CD4-positive, alpha-beta T cell treated with Interleukin-4 for 1 hour (primary cell): Measurements from ENCODE around the gene MGAT1.
"Not testable (repeated sequence)": the region's sequence is repeated elsewhere in the genome, so short reads cannot be mapped to it uniquely, and the experiment has no call there.

Source experiments
- DNase-seq, 2 donors: peaks; one replicate each; pipeline ENCODE4 v3.0.0-alpha.2; 2020 to 2022

MGAT1 gene

DNA sequence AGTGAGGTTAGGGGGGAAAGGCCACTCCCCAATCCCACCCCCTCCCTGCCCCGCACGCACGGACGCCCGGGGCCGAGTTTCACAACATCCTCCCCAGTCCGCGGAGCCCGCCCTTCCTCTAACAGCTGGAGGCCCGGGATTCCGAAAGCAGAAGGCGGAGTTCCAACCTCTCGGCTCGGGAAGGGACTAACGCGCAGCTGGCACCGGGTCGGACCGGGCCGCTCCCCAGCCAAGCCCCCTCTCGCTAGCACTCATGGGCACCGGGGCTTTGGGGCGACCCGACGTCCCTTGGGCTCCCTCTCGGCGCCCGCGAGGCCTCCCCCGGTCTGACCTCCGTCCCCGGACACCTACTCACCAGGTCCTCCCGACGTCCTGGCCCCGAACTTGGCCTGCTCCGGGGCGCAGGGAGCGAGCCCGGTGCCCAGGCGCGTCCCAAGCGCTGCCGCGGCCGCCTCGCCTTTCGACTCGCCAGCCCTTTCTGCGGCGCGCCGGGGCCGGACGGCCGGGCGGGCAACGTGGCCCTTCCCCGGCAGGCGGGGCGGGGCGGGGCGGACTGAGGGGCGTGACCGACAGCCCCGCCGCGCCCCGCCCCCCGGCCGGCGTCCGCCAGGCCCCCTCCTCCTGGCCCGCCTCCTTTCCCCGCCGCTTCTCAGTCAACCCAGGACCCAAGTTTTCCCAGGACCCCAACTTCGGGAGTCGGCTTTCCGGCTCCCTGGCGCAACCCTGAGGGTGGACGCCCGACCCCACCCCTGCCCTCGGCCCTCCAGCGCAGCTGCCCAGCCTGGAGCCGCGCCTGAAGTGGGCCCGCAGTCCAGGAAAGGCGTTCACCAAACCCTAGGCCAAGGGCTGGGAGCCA, at the start of gene MGAT1:
MGAT1 (minus strand) TSS at position 482 of the 856 bp plus-strand sequence. CDS start 9,835 bp downstream, outside the sequence.
- DNase-seq: peak; percentile 66 to 71

DNA sequence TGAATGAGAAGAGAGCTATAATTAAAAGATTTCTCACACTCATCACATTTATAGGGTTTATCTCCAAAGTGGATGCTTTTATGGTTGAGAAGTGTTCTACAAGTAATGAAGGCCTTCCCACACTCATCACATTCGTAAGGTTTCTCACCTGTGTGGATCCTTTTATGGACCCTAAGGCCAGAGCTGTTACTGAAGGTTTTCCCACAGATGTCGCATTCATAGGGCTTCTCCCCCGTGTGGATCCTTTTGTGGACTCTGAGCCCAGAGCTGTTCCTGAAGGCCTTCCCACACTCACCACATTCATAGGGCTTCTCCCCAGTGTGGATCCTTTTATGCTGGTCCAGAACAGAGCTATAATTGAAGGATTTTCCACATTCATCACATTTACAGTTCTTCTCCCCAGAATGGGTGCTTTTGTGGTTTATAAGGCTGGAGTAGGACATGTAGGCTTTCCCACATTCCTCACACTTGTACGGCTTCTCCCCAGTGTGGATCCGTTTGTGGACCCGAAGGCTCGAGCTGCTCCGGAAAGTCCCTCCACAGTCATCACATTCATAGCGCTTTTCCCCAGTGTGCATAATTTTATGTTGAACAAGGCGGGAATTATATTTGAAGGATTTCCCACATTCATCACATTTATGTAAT, 48.0 kb upstream of the MGAT1 start:
- no peak for DNase-seq

DNA sequence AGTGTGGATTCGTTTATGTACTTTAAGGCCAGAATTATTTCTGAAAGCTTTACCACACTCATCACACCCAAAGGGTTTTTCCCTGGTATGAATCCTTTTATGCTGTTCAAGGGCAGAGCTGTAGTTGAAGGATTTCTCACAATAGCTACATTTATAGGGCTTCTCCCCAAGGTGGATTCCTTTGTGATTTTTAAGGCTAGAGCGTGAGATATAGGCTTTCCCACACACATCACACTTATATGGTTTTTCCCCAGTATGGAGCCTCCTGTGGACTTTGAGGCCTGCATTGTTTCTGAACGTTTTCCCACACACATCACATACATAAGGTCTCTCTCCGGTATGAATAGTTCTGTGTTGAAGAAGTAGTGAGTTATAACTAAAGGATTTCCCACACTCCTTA, 47.2 kb upstream of the MGAT1 start:
- no peak for DNase-seq

DNA sequence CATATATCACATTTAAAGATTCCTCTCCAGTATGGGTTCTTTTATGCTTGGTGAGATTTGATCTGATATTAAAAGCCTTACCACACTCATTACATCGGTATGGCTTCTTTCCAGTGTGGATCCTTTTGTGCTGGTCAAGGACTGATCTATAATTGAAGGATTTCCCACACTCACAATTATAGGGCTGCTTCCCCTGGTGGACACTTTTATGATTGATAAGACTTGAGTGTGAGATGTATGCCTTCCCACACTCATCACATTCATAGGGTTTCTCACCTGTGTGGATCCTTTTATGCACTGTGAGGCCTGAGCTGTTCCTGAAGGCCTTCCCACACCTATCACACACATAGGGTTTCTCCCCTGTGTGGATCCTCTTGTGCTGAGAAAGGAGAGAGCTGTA, 46.3 kb upstream of the MGAT1 start:
- no peak for DNase-seq

DNA sequence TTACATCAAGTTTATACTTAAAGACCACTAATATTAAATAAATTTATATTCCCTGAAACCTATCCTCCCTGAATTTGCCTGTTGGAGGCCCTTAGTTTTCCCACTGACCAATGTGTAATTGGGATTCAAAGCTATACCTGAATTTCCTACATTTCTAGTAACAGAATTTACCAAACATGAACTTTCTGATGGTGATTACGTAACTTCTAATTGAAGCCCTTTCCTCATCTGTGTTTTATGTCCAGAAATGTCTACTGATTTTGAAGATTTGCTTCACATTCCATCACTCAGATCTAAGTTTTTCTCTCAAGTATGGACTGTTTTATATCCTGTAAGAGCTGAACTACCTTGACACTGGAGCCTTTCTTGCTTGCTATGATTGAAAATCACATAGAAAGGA, 45.7 kb upstream of the MGAT1 start:
- no peak for DNase-seq

DNA sequence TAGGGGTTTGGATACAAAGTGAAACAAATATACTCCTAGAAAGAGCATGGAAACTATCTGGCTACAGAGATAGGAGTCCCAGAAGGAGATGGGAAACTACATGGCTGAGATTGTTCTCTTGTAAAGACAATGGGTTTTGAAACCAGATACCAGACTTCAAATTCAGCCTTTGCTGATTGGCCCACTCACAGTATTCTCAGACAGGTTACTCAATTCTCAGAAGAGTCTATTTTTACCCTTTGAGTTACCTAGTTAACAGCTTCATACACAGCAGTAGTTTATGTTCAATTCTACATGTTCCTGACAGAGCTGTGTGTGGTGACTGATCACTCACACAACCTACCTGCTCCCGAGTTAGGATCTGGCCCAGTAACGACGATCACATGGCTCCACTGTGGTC, 44.4 kb upstream of the MGAT1 start:
- DNase-seq: no peak

DNA sequence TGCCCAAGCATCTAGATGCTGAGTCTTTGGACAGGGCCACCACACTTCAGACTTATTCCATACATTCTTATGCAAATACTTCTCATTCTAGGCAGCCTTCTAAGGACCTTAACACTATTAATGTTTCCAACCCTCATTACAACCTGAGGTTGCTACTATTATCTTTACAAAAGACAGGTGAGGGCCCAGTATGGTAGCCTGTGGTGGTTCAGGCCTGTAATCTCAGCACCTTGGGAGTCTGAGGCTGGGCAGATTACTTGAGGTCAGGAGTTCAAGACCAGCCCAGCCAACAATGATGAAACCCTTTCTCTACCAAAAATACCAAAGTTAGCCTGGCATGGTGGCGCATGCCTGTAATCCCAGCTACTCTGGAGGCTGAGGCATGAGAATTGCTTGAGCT, 42.3 kb upstream of the MGAT1 start:
- DNase-seq: no peak

DNA sequence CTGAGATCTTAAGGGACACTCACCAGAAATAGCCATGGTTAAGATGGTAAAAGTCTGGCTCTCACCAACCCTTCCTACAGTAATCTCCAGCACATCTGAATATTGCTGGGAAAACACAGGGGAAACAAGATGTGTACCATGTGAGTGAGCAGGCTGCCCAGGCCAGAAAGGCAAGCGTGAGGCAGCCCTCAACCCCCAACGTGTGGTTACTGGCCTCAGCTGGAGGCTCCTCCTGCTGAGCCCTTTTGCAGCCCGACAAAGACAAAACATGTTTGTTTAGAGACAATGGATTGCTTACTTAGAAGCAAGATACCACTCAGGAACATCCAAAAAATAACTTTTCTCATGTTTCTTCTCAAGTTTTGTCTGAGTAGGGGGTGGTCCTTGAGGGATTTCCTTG, 41.8 kb upstream of the MGAT1 start:
- DNase-seq: no peak

DNA sequence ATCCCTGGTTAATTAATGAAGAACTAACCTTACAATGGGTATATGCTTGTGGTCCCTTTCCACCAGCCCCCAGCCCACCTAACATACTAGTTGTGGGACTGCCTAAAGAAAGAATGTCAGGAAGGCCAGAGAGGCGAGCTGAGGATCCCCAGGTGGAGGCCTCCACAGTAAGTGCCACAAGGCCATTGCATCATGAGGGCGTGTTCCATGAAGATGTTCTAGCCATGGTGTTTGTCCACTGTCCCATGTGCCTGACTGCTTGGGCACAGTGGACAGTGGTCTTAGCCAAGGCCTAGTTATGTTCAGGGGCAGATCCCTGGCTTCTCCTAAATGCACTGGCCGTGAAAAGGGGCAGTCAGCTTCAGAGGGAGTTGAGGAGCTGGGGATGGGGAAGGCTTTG, 37.3 kb upstream of the MGAT1 start:
- DNase-seq: no peak

DNA sequence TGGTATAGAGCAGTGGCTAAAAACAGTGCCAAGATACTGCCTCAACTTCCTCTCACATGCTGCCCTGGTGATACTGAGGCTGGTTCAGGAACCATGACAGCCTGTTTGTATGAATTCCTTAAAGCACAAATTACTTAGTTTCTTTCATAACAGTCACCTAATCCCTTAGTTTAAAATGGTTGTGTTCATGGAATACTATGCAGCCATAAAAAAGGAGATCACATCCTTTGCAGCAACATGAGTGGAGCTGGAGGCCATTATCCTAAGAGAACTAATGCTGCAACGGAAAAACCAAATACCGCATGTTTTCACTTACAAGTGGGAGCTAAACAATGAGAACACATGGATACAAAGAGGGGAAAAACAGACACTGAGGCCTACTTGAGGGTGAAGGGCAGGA, 36.6 kb upstream of the MGAT1 start:
- no peak for DNase-seq

DNA sequence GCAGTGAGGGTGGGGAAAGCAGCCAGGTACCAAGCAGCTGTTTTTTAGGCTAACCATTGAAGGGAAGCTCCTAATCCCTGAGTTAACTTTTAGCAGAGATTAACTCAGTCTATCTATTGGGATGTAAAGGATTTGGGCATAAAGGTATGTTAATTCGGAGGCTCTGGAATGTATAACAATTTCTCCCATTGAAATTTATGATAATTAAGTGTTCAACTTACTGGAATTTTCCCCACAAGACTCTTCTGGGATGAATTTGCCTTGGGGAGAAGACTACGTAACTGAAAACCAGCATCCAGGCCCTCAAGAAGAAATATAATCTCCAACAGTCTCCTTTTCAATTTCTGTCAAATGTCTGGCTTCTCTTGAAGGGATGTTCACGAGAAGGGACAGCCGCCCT, 34.9 kb upstream of the MGAT1 start:
- DNase-seq: no peak

DNA sequence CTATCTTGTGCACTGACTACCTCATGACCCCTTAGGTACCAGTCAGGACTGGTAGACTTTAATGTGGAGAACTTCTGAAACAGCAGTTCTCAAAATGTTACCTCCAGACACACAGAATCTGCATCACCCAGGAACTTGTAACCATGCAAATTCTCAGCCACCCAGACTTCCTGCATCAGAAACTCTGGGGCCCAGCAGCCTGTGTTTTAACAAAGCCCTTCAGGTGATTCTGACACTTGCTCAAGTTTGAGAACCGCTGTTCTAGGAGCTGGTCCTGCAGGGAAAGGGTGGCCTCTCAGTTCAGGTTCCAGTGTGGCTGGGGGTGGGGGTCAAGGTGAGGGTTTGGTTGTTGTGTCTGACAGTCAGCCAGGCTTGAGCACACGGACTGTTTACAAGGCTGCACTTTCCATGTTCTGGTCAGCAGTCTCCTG, 30.0 kb upstream of the MGAT1 start:
- DNase-seq: peak; percentile 42 to 49

DNA sequence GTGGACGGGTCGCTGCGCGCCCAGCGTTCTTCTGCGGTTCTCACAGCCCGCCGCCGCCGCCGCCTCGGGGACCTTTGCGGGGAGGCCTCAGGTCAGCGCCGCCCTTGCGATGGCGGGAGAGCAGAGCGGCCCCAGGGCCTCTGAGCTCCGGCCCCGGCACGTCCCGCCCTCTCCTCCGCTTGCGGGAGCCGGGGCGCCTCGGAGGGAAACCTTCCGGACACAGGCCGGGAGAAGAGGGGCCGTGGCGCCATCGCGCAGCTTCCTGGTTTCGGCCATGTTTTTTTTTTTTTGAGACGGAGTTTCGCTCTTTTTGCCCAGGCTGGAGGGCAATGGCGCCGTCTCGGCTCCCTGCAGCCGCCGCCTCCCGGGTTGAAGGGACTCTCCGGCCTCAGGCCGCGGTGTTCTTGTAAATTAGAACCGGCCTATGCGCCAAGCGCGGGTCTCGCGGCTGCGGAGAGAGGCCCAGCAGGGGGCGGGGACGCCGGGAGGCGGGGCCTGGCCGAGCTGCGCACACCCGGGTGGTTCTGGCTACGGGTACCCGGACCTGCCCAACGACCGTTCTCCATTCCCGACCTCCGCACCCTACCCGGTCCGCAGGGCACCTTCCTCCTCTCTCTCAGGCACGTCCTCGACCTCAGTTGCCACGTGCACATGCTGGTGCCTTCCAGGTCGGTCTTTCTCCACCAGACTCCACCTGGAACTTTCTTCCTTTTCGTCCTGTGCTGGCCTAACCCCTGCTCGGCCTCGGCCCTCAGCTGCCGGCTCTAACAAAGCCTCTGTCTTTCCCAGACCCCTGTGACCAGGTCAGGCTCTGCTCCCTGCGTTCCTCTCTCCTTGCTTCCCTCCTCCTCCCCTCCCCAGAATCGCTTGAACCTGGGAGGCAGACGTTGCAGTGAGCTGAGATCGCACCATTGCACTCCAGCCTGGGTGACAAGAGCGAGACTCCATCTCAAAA, 28.8 kb upstream of the MGAT1 start:
- DNase-seq: peak; percentile 78 to 82

DNA sequence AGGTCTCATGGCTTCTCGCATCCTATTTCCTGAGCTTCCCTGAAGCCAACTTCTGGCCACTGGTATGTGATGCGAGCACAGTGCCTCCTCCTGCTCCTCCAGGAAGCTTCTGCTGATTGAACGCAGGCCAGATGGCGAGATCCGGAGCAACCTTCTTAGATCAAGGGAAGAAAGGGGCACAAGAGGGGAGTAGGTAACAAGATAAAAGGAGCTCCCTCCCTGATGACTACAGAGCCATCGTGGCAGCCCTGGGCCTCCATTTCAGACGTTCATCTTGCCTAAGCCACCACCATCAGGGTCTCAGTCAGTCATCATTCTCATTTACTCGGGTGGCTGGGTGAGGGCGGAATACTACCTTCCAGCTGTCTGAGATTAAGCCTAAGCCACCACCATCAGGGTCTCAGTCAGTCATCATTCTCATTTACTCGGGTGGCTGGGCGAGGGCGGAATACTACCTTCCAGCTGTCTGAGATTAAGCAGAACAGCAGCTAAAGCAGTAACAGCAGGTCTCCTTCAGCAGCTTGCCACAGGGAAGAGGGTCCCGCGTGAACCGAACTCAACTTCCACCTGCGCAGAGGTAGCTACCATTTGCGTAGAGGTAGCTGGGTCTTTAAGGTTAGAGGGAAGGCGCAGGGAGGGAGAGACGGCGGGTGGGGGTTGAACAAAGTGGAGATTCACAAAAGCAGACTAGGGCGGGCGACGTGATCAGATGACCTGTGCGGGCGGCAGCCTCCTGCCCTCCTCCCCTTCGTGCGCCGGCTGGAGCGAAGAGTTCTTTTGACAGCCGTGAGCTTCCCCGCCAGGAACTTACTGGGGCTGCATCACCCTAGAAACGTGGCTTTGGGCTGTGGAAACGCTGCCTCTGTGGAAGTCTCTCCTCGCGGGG, 27.9 kb upstream of the MGAT1 start:
- peak; percentile 80 to 82 for DNase-seq

DNA sequence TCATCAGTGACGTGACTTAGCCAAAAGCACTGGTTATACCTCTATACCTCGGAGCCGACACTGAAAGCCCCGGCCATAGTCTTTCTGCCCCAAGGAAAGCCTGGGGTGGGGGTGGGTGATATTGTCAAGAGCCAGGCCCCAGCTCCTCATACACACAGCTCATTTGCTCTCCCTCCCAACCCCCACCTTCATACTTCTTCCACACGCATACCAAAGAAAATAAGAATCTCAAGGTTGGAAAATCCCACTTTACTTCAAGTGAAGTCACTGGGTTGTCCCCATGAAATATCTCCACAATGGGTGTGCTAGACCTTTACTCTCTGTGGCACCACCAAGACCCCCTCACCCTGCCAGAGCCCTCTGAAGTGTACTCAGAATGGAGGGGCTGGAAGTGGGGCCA, 27.1 kb upstream of the MGAT1 start:
- DNase-seq: no peak

DNA sequence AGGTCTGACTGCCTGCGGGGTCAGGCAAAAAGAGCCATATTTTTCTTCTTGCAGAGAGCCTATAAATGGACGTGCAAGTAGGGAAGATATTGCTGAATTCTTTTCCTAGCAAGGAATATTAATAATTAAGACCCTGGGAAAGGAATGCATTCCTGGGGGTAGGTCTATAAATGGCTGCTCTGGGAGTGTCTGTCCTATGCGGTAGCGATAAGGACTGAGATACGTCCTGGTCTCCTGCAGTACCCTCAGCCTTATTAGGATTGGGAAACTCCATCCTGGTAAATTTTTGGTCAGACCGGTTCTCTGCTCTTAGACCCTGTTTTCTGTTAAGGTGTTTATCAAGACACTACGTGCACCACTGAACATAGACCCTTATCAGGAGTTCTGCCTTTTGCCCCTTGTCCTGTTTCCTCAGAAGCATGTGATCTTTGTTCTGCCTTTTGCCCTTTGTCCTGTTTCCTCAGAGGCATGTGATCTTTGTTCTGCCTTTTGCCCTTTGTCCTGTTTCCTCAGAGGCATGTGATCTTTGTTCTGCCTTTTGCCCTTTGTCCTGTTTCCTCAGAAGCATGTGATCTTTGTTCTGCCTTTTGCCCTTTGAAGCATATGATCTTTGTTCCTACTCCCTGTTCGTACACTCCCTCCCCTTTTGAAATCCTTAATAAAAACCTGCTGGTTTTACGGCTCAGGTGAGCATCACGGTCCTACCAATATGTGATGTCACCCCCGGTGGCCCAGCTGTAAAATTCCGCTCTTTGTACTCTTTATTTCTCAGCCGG, 26.3 kb upstream of the MGAT1 start:
- DNase-seq: peak in 1 of 2 donors; percentile 54

DNA sequence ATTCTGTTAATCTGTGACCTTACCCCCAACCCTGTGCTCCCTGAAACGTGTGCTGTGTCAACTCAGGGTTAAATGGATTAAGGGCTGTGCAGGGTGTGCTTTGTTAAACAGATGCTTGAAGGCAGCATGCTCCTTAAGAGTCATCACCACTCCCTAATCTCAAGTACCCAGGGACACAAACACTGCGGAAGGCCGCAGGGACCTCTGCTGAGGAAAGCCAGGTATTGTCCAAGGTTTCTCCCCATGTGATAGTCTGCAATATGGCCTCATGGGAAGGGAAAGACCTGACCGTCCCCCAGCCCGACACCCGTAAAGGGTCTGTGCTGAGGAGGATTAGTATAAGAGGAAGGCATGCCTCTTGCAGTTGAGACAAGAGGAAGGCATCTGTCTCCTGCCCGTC, 24.8 kb upstream of the MGAT1 start:
- DNase-seq: not testable (repeated sequence)

DNA sequence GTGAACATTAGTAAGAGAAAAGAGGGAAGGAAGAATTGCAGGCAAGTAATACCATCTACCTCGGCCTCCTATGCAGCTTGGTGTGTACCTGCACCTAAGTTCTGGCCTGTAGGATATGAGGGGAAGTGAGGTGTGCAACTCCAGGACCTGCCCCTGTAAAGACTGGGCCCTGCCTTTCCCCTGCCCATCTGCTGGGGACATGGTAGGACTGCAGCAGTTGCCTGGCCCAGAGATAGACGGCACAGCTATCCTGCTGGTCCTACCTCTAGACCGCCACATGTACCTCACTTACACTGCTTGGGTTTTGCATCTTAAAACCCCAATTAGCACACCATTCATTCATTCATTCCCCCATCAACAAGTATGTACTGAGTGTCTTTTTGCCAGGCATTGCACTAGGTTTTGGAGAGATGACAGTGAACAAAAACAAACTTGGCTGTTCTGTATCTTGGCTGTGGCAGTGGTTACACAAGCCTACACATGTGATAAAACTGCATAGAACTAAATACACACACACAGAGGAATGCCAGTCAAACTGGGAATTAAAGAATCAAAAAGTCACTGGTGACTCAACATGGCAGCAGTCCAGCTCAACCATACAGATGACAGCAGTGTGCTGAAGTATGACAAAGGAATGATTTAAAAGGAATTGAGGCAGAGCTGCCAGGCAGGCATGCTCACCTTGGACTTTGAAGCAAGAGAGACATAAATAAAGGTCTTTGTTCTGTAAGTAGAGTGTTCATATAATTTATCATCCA, 23.3 kb upstream of the MGAT1 start:
- no peak for DNase-seq

DNA sequence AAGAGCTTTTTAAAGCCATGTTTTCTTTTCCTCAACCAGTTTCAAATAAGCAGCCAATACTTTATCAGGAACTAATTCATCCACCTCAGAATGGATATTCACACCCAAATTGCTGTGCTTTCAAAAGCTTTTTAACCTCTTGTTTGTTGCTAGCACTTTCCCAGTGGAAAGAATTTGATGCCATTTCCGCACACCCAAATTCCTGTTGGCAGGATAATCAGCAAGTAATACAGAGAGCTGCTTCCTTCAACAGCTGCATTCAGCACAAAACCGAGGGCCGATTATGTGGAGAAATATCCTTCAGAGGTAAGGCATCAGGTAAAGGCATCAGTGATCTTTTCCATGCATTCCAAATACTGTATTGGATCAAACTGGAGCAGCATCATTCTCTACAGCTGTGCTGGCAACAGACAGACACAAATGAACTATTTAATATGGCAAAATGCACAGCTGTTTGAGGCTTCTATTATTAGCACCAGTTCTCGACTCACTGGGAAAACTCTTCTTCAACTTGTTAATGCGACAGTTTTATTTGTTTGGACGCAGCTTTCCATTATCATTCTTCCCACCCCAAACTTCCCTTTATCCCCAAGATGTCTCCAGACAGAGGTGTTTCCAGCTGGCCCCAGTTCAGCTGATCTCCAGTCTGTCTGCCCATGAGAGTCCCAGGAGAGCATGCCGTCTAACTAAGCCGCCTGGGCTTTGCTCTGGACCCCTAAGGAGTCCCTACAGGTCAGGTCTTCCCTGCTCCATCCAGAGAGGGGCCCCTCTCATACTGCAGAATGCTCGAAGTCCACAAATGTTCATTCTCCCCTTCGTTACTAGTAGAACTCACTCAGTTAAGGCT, 22.2 kb upstream of the MGAT1 start:
- no peak for DNase-seq
